OCI-LY1 (cell line): ENCODE data around the gene FREM2.

Source experiments
- H2AFZ ChIP-seq: fragments of 200-600 bp; sonication (generic), shearing (Covaris generic); 2 replicates; pipeline ENCODE4 v1.6.0; 2014; ENCODE audit warnings: antibody characterized with exemption, mild to moderate bottlenecking, low read length
- H3F3A ChIP-seq: fragments of 200-600 bp; sonication (generic), shearing (Covaris generic); 2 replicates; pipeline ENCODE4 v1.6.0; 2014; ENCODE audit warnings: mild to moderate bottlenecking, antibody characterized with exemption, low read length, moderate library complexity; ENCODE audit not compliant: insufficient read depth
- H3K27ac ChIP-seq: fragments of 200-600 bp; sonication (generic); 2 replicates; pipeline ENCODE4 v1.5.1; 2014; ENCODE audit warnings: low read length, mixed run types, mild to moderate bottlenecking, low read depth; ENCODE audit not compliant: poor library complexity, severe bottlenecking
- H3K27me3 ChIP-seq: fragments of 200-600 bp; sonication (generic); 2 replicates; pipeline ENCODE4 v1.6.0; 2014; ENCODE audit warnings: antibody characterized with exemption, mild to moderate bottlenecking, low read length, moderate library complexity; ENCODE audit not compliant: insufficient read depth
- H3K36me3 ChIP-seq: fragments of 200-600 bp; sonication (generic); 2 replicates; pipeline ENCODE4 v1.6.1; 2014; ENCODE audit warnings: mild to moderate bottlenecking, antibody characterized with exemption, low read length, moderate library complexity, mixed read lengths; ENCODE audit not compliant: insufficient read depth
- H3K4me1 ChIP-seq: fragments of 200-600 bp; sonication (generic); 2 replicates; pipeline ENCODE4 v1.5.1; 2014; ENCODE audit warnings: mild to moderate bottlenecking, low read length, moderate library complexity; ENCODE audit not compliant: insufficient read depth, severe bottlenecking
- H3K4me2 ChIP-seq: fragments of 200-600 bp; sonication (generic), shearing (Covaris generic); 2 replicates; pipeline ENCODE4 v1.6.1; 2014; ENCODE audit warnings: low read length
- H3K4me3 ChIP-seq: fragments of 200-600 bp; sonication (generic); 2 replicates; pipeline ENCODE4 v1.5.1; 2014; ENCODE audit warnings: low read length, low read depth, mild to moderate bottlenecking, mixed read lengths; ENCODE audit not compliant: poor library complexity, severe bottlenecking
- H3K79me2 ChIP-seq: fragments of 200-600 bp; shearing (Covaris generic); 2 replicates; pipeline ENCODE4 v1.6.1; 2016; ENCODE audit warnings: mixed run types, low read length, mixed read lengths; ENCODE audit not compliant: insufficient read depth
- H3K9ac ChIP-seq: fragments of 200-600 bp; sonication (generic), shearing (Covaris generic); 2 replicates; pipeline ENCODE4 v1.6.1; 2014; ENCODE audit warnings: mild to moderate bottlenecking, low read length, mixed read lengths
- H3K9me2 ChIP-seq: fragments of 200-600 bp; sonication (generic), shearing (Covaris generic); 2 replicates; pipeline ENCODE4 v1.6.1; 2014; ENCODE audit warnings: low read depth, mild to moderate bottlenecking, low read length, mixed read lengths
- H3K9me3 ChIP-seq: fragments of 200-600 bp; shearing (Covaris generic); 2 replicates; pipeline ENCODE4 v1.6.1; 2014; ENCODE audit warnings: low read length, mixed read lengths
- H4K20me1 ChIP-seq: fragments of 200-600 bp; sonication (generic), shearing (Covaris generic); 2 replicates; pipeline ENCODE4 v1.6.0; 2016; ENCODE audit warnings: mild to moderate bottlenecking, low read length; ENCODE audit not compliant: insufficient read depth
- CTCF ChIP-seq: fragments of 200-600 bp; sonication (generic), shearing (Covaris generic); IDR thresholded peaks from 2 replicates; pipeline ENCODE4 v1.5.1; 2017; ENCODE audit warnings: mild to moderate bottlenecking, antibody characterized with exemption, low read length, moderate library complexity, mixed read lengths
- EZH2 ChIP-seq: fragments of 200-600 bp; sonication (generic), shearing (Covaris generic); IDR thresholded peaks from 2 replicates; pipeline ENCODE4 v1.8.0; 2017; ENCODE audit warnings: borderline replicate concordance, mixed run types, mild to moderate bottlenecking, antibody characterized with exemption, low read length, moderate library complexity, mixed read lengths

The FREM2 gene

DNA sequence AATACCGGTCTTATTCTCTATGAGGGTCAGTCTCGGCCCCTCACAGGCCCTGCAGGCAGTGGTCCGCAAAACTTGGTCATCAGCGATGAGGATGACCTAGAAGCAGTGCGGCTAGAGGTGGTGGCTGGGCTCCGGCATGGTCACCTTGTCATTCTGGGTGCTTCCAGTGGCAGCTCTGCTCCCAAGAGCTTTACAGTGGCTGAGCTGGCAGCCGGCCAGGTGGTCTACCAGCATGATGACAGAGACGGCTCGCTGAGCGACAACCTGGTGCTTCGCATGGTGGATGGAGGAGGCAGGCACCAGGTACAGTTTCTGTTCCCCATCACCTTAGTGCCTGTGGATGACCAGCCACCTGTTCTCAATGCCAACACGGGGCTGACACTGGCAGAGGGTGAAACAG, 1.8 kb downstream of the FREM2 start:
- H4K20me1 ChIP-seq: no peaks in the 10 kb centered on the region
- no peak overlapping the region for H3K4me3 ChIP-seq
- no peaks in the 10 kb centered on the region for H3K27me3 ChIP-seq
- H3K9ac ChIP-seq: no peak overlapping the region
- no peak for TF ChIP-seq CTCF
- TF ChIP-seq EZH2: no peak
- H3K9me2 ChIP-seq: no peaks in the 10 kb centered on the region
- H3K4me2 ChIP-seq: no peak overlapping the region
- no peaks in the 10 kb centered on the region for H3K36me3 ChIP-seq
- no peak overlapping the region for H2AFZ ChIP-seq
- H3K27ac ChIP-seq: no peak overlapping the region
- H3F3A ChIP-seq: no peaks in the 10 kb centered on the region
- H3K79me2 ChIP-seq: no peaks in the 10 kb centered on the region
- no peaks in the 10 kb centered on the region for H3K4me1 ChIP-seq
- no peaks in the 10 kb centered on the region for H3K9me3 ChIP-seq

- H3F3A ChIP-seq: no peaks in the 10 kb centered on the region
- H3K79me2 ChIP-seq: no peaks in the 10 kb centered on the region
- no peak overlapping the region for H3K27ac ChIP-seq
- H3K36me3 ChIP-seq: no peaks in the 10 kb centered on the region
- H3K4me3 ChIP-seq: no peak overlapping the region
- H2AFZ ChIP-seq: no peak overlapping the region
- H3K4me1 ChIP-seq: no peaks in the 10 kb centered on the region
- no peaks in the 10 kb centered on the region for H3K9me2 ChIP-seq
- no peaks in the 10 kb centered on the region for H3K27me3 ChIP-seq
- H3K9ac ChIP-seq: no peak overlapping the region
- no peaks in the 10 kb centered on the region for H3K9me3 ChIP-seq
- H4K20me1 ChIP-seq: no peaks in the 10 kb centered on the region
- TF ChIP-seq EZH2 (no peak), CTCF (no peak)
- no peak overlapping the region for H3K4me2 ChIP-seq
Observed at GRCh38 chr13:38690231-38690630, 3.4 kb downstream of the FREM2 start.

GRCh38 chr13:38693168-38693567, 6.3 kb downstream of the FREM2 start:
- Histone ChIP-seq H3K79me2 (no peaks in the 10 kb centered on the region), H3K4me3 (no peak overlapping the region), H3K9me2 (no peaks in the 10 kb centered on the region), H3K9ac (no peak overlapping the region), H3K4me2 (no peak overlapping the region), H3F3A (no peaks in the 10 kb centered on the region), H3K27ac (no peak overlapping the region), H4K20me1 (no peaks in the 10 kb centered on the region), H3K4me1 (no peaks in the 10 kb centered on the region), H3K36me3 (no peaks in the 10 kb centered on the region), H3K27me3 (no peaks in the 10 kb centered on the region), H3K9me3 (no peaks in the 10 kb centered on the region), H2AFZ (no peak overlapping the region)
- TF ChIP-seq EZH2: no peak
- no peak for TF ChIP-seq CTCF
